Esophagus squamous epithelium (tissue), 5 donors: ENCODE data around the gene C16orf92. TPM values are rescaled to one million over a fixed set of nuclear protein-coding genes. Genes with fewer than 3 reads are reported as not detected.
"Not testable (repeated sequence)": the region's sequence is repeated elsewhere in the genome, so short reads cannot be mapped to it uniquely, and the experiment has no call there.

Experiments used
- DNase-seq: peaks from one replicate; lab custom pipeline; 2025; lab: John Stamatoyannopoulos, UW
- H3K27ac ChIP-seq, 4 donors: fragments of 200-600 bp; sonication (generic); one replicate each; pipeline ENCODE4 v1.5.1; 2016 to 2019; ENCODE audit warnings: mild to moderate bottlenecking in 1 of 4
- H3K27me3 ChIP-seq, 4 donors: fragments of 200-600 bp; sonication (generic); 1 replicate in 3 of 4; 2 replicates in 1 of 4; pipeline versions ENCODE4 v1.5.1 to v1.6.0; 2017 to 2021; ENCODE audit warnings: antibody characterized with exemption in 1 of 4
- H3K36me3 ChIP-seq, 3 donors: fragments of 200-600 bp; sonication (generic); one replicate each; pipeline ENCODE4 v1.5.1; 2016 to 2019
- H3K4me1 ChIP-seq, 3 donors: fragments of 200-600 bp; sonication (generic); one replicate each; pipeline ENCODE4 v1.5.1; 2017 to 2019
- H3K4me3 ChIP-seq, 4 donors: fragments of 200-600 bp; sonication (generic); 1 replicate in 3 of 4; 2 replicates in 1 of 4; pipeline ENCODE4 v1.5.1; 2016 to 2019; ENCODE audit warnings: mild to moderate bottlenecking in 2 of 4, moderate library complexity in 1 of 4
- H3K9me3 ChIP-seq, 3 donors: fragments of 200-600 bp; sonication (generic); one replicate each; pipeline ENCODE4 v1.5.1; 2016 to 2019
- CTCF ChIP-seq, 6 experiments: fragments of 450-650 bp in 4 of 6; fragments of 200-600 bp in 2 of 6; sonication (generic) in 2 of 6; IDR thresholded peaks; one replicate each; pipeline ENCODE4 v1.5.1; 2016 to 2019; ENCODE audit warnings: antibody characterized with exemption in 6 of 6, mild to moderate bottlenecking in 4 of 6, moderate library complexity in 4 of 6
- POLR2A ChIP-seq, 4 donors: fragments of 450-650 bp; IDR thresholded peaks; one replicate each; pipeline ENCODE4 v1.6.1; 2017; ENCODE audit warnings: antibody characterized with exemption in 4 of 4, mild to moderate bottlenecking in 4 of 4, moderate library complexity in 3 of 4
- WGBS, 2 donors: methylation state at CpG; one replicate each; pipeline ENCODE4 v1.1.5; 2018; 5-methylcytosine and 5-hydroxymethylcytosine counted together
- intact Hi-C: fragments of 100-400 bp; cut with DNase I; formaldehyde crosslinking; loops from one replicate; pipeline ENCODE4 v1.15.0; 2022
- total RNA-seq, 4 donors: library from RNA; depleted of rRNA; stranded (reverse); fragments of >200 nt; gene quantifications; one replicate each; pipeline ENCODE4 v1.1.0, GENCODE V29; 2016
- donor health status: DM: yes; HTN: yes; CAD: no.

Gene C16orf92
- total RNA-seq, 4 donors from 2014 or later = not detected

- H3K4me1 ChIP-seq = peaks cover 12 to 36% (median 20%) of the 10 kb centered on the region in 3 donors
- no peak overlapping the region for H3K27ac ChIP-seq
- H3K36me3 ChIP-seq = no peaks in the 10 kb centered on the region
- H3K27me3 ChIP-seq = peaks cover 14 to 62% (median 17%) of the 10 kb centered on the region in 4 donors
- no peak overlapping the region for H3K4me3 ChIP-seq
- no peak for DNase-seq
- TF ChIP-seq POLR2A (IDR thresholded peaks at IDR 0.05) (no peak), CTCF (IDR thresholded peaks at IDR 0.05) (no peak)
- 31 to 32% methylated on average over 15 to 20 of the region's 26 CpGs for WGBS, 2 donors
- intact Hi-C loops = no loop called here
- no peaks in the 10 kb centered on the region for H3K9me3 ChIP-seq
These were observed 13.7 kb upstream of the C16orf92 start for GRCh38 chr16:30009085-30009862.

- Histone ChIP-seq H3K9me3 (no peaks in the 10 kb centered on the region), H3K36me3 (no peaks in the 10 kb centered on the region), H3K4me1 (peaks cover 12 to 34% (median 20%) of the 10 kb centered on the region in 3 donors), H3K27me3 (peaks cover 14 to 62% (median 17%) of the 10 kb centered on the region in 4 donors), H3K4me3 (peak overlapping the region; percentile 23 to 67 (median 37)), H3K27ac (no peak overlapping the region)
- intact Hi-C loops = no loop called here
- no peak for TF ChIP-seq CTCF (IDR thresholded peaks at IDR 0.05)
- TF ChIP-seq POLR2A (IDR thresholded peaks at IDR 0.05) = no peak
- WGBS, 2 donors = 3 to 9% methylated on average over 6 to 11 of the region's 34 CpGs
- no peak for DNase-seq
These were observed 12.8 kb upstream of the C16orf92 start for GRCh38 chr16:30009990-30010843.

DNA sequence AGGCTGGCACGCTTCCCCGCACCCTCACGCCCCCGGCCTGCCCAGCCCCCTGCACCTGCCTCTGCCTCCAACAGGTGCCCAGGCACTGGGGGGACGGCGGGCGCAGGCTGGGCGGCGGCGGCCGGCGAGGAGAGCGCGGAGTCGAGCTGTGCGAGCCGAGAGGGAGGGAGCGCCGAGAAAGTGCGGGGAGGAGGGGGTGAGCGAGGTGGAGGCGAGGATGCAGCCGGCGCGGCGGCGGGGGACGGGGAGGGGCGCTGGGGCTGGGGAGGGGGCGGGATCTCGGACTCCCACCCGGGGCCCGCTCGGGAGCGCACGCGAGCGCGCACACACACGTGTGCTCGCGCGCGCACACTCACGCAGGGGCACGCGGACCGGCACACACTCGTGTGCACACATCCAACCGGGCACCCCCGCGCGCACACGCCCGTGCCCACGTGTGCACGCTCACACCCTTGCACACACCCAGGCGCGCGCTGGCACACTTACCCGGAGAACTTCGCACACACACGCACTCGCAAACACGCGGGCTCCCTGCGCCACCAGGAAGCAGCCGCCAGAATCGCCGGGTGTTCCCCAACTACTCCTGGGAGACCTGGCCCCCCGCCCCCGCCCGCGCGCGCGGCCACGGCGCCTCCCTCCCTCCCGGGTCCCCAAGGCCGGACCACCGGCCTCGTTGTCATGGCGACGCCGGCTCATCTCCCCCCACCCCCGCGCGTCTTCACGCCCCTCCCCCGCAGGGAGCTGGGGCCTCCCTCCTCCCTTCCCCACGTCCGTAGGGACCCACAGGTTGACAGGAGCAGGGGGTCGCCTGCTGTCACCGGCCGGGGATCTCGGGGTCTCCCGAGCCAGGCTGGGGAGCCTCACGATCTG lies 11.9 kb upstream of the C16orf92 start, which contains the start of gene DOC2A:
Gene DOC2A (minus strand): TSS at position 184 of the 870 bp plus-strand sequence. CDS start 805 bp downstream, outside the sequence.
- intact Hi-C loops = no loop called here
- TF ChIP-seq CTCF (IDR thresholded peaks at IDR 0.05) = no peak
- no peak for TF ChIP-seq POLR2A (IDR thresholded peaks at IDR 0.05)
- Histone ChIP-seq H3K4me3 (peak within 1 kb of the TSS; percentile 23 to 67 (median 37)), H3K27me3 (peaks cover 14 to 62% (median 17%) of the 10 kb centered on the region in 4 donors), H3K27ac (no peak within 1 kb of the TSS), H3K36me3 (no peaks in the 10 kb centered on the region), H3K9me3 (no peaks in the 10 kb centered on the region), H3K4me1 (peaks cover 12 to 26% (median 20%) of the 10 kb centered on the region in 3 donors)
- no peak for DNase-seq
- WGBS, 2 donors = 0% methylated on average over 2 to 4 of the region's 99 CpGs

DNA sequence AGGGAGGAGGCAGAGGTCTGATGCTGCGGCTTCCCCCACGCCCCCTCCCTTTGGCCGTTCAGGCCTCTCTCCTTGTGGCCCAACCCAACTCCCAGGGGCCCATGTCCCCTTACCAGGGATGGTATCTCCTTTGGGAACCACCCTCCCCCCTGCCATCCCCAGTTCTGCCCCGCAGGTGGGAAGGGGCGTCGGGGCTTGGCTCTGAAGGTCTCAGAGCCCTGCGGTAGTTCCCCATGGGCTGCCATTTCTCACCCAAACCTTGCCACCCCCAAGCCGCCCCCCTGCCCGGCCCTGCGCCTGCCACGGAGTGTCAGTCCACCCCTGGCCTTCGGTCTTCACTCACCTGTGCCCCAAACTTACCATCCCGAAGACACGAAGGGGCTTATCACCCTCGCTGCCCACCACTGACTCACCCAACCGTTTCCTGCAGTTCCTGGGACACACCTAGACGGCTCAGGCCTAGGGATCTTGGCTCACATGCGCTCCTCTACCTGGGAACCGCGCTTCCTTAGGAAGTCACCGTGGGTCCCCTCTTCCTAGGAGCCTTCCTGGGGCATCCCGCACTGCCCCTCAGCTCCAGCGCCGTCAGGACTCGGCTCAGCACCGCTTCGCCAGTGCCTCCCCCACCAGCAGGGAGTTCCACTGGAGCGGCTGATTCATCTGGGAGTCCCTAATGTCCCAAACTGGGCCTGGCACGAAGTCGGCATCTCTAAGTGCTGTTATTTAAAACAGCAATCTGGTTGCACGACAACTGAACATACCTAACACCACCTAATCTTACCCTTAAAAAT lies 11.1 kb upstream of the C16orf92 start:
- TF ChIP-seq POLR2A (IDR thresholded peaks at IDR 0.05) (no peak), CTCF (IDR thresholded peaks at IDR 0.05) (no peak)
- Histone ChIP-seq H3K27me3 (peaks cover 14 to 59% (median 17%) of the 10 kb centered on the region in 4 donors), H3K36me3 (no peaks in the 10 kb centered on the region), H3K9me3 (no peaks in the 10 kb centered on the region), H3K4me1 (peaks cover 12 to 26% (median 20%) of the 10 kb centered on the region in 3 donors), H3K27ac (no peak overlapping the region), H3K4me3 (peak overlapping the region in 2 of 4 donors; percentile 46 to 67)
- no peak for DNase-seq
- intact Hi-C loops = no loop called here
- 23 to 33% methylated on average over 9 to 15 of the region's 31 CpGs for WGBS, 2 donors

GRCh38 chr16:30012598-30012997 lies 10.4 kb upstream of the C16orf92 start:
- WGBS, 2 donors = 83 to 87% methylated on average over 10 to 14 of the region's 14 CpGs
- Histone ChIP-seq H3K27me3 (peaks cover 14 to 52% (median 17%) of the 10 kb centered on the region in 4 donors), H3K4me1 (peaks cover 12 to 26% (median 20%) of the 10 kb centered on the region in 3 donors)
- H3K36me3 ChIP-seq, DNase-seq, H3K9me3 ChIP-seq, H3K4me3 ChIP-seq, H3K27ac ChIP-seq, intact Hi-C loops: not testable (repeated sequence)

DNA sequence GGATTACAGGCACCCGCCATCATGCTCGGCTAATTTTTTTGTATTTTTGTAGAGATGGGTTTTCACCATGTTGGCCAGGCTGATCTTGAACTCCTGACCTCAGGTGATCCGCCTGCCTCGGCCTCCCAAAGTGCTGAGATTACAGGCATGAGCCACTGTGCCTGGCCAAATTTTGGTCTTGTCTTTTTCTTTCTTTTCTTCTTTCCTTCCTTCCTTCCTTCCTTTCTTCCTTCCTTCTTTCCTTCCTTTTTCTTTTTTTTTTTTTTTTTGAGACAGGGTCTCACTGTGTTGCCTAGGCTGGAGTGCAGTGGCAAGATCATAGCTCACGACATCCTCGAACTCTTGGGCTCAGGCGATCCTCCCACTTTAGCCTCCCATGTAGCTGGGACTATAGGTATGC lies 7.5 kb upstream of the C16orf92 start:
- H3K9me3 ChIP-seq, H3K36me3 ChIP-seq, intact Hi-C loops, H3K4me3 ChIP-seq, DNase-seq, H3K27ac ChIP-seq: not testable (repeated sequence)
- Histone ChIP-seq H3K27me3 (peaks cover 8 to 24% (median 14%) of the 10 kb centered on the region in 4 donors), H3K4me1 (peaks cover 11 to 17% (median 14%) of the 10 kb centered on the region in 3 donors)
- 86 to 87% methylated on average over 7 of the region's 7 CpGs for WGBS, 2 donors
